ENCODE measurements around the gene ZNF467. TPM values are rescaled to one million over a fixed set of nuclear protein-coding genes. Genes with fewer than 3 reads are reported as not detected.
A peak's percentile ranks its signal among the peaks of the same experiment; 100 is the strongest.

ZNF467 gene
- total RNA-seq, 1 donor from 2014 or later = 64.2 TPM

DNA sequence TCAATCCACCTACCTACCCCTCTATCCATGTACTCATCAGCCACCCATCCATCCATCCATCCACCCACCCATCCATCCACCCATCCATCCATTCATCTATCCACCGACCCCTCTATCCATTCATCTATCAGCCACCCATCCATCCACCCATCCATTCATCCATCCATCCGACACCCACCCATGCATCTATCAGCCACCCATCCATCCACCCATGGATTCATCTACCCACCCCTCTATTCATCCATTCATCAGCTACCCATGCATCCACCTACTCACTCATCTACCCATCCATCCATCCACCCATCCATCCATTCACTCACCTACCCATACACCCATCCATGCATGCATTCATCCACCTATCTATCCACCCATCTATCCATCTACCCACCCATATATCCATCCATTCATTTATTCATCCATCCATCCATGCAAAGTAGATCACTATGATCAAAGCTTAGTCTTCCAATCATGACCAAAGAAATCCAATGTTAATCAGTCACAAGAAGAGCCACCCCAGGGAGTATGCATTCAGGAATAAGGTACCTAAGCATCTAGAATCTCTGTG lies 27.7 kb upstream of the ZNF467 start:
- Mint-ChIP-seq H3K4me1 (ENCODE audit: unreplicated experiment) (no peaks in the 10 kb centered on the region), H3K27ac (ENCODE audit: unreplicated experiment) (no peak overlapping the region), H3K36me3 (ENCODE audit: low read depth, unreplicated experiment) (peaks cover 8% of the 10 kb centered on the region), H3K4me3 (ENCODE audit: unreplicated experiment) (no peak overlapping the region), H3K9me3 (ENCODE audit: unreplicated experiment) (no peaks in the 10 kb centered on the region), H3K27me3 (ENCODE audit: unreplicated experiment) (peaks cover 10% of the 10 kb centered on the region)
- DNase-seq (ENCODE audit: low spot score) = no peak
- TF ChIP-seq, protein P1, sequence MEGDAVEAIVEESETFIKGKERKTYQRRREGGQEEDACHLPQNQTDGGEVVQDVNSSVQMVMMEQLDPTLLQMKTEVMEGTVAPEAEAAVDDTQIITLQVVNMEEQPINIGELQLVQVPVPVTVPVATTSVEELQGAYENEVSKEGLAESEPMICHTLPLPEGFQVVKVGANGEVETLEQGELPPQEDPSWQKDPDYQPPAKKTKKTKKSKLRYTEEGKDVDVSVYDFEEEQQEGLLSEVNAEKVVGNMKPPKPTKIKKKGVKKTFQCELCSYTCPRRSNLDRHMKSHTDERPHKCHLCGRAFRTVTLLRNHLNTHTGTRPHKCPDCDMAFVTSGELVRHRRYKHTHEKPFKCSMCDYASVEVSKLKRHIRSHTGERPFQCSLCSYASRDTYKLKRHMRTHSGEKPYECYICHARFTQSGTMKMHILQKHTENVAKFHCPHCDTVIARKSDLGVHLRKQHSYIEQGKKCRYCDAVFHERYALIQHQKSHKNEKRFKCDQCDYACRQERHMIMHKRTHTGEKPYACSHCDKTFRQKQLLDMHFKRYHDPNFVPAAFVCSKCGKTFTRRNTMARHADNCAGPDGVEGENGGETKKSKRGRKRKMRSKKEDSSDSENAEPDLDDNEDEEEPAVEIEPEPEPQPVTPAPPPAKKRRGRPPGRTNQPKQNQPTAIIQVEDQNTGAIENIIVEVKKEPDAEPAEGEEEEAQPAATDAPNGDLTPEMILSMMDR (IDR thresholded peaks at IDR 0.05; ENCODE audit: unreplicated experiment) = no peak

DNA sequence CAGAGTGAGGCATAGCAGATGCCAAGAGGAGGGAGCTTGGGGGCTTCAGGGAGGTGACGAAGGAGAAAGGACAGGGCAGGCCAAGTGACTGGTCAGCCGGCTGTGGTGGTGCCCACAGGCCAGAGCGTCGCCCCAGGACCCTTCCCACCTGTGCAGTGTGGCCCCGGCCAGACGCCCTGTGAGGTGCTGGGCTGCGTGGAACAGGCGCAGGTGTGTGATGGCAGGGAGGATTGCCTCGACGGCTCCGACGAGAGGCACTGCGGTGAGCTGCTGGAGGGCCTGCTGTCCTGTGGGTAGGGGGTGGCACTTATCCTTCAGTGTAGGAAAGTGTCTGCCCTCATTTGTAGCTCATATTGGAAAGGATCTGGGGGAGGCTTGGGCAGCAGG lies 26.8 kb upstream of the ZNF467 start:
- Mint-ChIP-seq H3K27ac (ENCODE audit: unreplicated experiment) (no peak overlapping the region), H3K36me3 (ENCODE audit: low read depth, unreplicated experiment) (peaks cover 8% of the 10 kb centered on the region), H3K9me3 (ENCODE audit: unreplicated experiment) (no peaks in the 10 kb centered on the region), H3K4me3 (ENCODE audit: unreplicated experiment) (no peak overlapping the region), H3K27me3 (ENCODE audit: unreplicated experiment) (peaks cover 10% of the 10 kb centered on the region), H3K4me1 (ENCODE audit: unreplicated experiment) (no peaks in the 10 kb centered on the region)
- TF ChIP-seq, protein P1 (IDR thresholded peaks at IDR 0.05; ENCODE audit: unreplicated experiment) = no peak
- DNase-seq (ENCODE audit: low spot score) = no peak

DNA sequence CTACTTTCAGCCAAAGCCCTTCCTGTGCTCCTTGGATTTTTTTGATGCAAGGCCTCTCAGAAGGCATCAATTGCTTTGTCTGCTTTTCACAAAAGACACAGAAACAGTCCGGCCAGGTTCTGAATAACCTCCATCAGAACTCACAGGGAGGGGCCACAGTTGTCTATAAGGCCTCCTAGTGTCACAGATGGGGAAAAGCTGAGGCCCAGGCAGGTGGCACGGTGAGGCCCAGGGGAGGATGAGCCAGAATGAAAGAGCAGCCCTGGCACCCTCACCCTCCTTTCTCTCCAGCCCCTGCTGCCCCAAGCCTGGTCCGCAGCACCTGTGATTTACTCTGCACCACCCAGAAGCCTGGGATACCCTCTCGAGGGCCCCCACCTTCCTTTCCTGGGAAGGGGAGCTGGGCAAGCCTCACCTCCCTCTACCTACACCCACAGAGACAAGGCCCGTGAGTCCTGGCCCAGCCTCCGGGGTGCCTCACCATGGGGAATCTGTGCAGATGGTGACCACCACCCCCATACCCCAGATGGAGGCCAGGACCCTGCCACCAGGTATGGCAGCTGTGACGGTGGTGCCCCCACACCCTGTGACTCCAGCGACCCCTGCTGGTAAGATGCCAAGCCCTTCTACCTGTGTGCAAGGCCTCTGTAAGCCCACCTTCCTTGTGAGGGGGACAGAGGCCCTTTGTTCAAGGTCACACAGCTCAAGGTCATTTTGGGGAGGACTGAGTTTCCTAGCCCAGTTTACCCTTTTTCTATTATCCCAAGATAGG lies 26.2 kb upstream of the ZNF467 start:
- TF ChIP-seq, protein P1 (IDR thresholded peaks at IDR 0.05; ENCODE audit: unreplicated experiment) = peak; percentile 47
- Mint-ChIP-seq H3K27ac (ENCODE audit: unreplicated experiment) (no peak overlapping the region), H3K36me3 (ENCODE audit: low read depth, unreplicated experiment) (peaks cover 8% of the 10 kb centered on the region), H3K4me3 (ENCODE audit: unreplicated experiment) (peak overlapping the region; percentile 31), H3K4me1 (ENCODE audit: unreplicated experiment) (no peaks in the 10 kb centered on the region), H3K9me3 (ENCODE audit: unreplicated experiment) (no peaks in the 10 kb centered on the region), H3K27me3 (ENCODE audit: unreplicated experiment) (peaks cover 10% of the 10 kb centered on the region)
- DNase-seq (ENCODE audit: low spot score) = peak; percentile 69

DNA sequence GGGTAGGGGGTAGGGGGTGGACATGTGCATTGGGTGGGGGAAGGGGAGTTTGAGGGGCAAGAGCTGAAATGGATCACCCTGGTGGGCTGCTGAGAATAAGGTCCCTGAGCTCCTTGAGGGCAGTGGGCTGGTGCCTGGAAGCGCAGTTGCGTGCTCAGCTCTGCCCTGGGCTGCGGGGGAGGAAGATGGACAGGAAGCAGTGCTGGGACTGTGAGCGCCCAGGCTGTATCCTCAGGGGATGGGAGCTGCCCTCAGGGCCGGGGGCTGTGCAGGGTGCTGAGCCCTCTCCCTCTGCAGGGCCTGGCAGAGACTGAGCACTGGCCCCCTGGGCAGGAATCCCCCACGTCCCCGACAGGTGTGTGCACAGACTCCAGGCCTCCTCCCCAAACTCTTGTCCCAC lies 24.4 kb upstream of the ZNF467 start:
- Mint-ChIP-seq H3K36me3 (ENCODE audit: low read depth, unreplicated experiment) (peaks cover 8% of the 10 kb centered on the region), H3K4me3 (ENCODE audit: unreplicated experiment) (no peak overlapping the region), H3K27me3 (ENCODE audit: unreplicated experiment) (peaks cover 13% of the 10 kb centered on the region), H3K4me1 (ENCODE audit: unreplicated experiment) (peaks cover 7% of the 10 kb centered on the region), H3K9me3 (ENCODE audit: unreplicated experiment) (no peaks in the 10 kb centered on the region), H3K27ac (ENCODE audit: unreplicated experiment) (no peak overlapping the region)
- TF ChIP-seq, protein P1 (IDR thresholded peaks at IDR 0.05; ENCODE audit: unreplicated experiment) = no peak
- no peak for DNase-seq (ENCODE audit: low spot score)

DNA sequence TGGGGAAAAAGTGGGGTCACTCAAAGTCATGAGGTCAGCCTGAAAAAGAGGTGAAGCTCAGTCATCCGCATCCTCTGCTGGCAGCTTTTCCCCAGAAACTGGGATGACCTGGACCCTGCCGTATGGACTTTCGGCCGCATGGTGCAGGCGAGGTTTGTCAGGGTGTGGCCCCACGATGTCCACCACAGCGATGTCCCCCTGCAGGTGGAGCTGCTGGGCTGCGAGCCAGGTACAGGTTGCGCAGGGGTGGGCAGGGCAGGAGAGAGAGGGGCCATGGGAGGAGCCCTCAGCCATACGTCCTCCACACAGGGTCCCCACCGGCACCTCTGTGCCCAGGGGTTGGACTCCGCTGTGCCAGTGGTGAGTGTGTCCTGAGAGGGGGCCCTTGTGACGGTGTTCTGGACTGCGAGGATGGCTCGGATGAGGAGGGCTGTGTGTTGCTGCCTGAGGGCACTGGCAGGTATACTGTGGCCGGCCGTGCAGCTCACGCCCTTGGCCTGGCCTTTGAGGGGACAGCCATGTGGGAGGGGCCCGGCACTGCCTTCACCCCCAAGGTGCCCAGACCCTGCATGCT lies 23.0 kb upstream of the ZNF467 start:
- Mint-ChIP-seq H3K36me3 (ENCODE audit: low read depth, unreplicated experiment) (peaks cover 7% of the 10 kb centered on the region), H3K4me3 (ENCODE audit: unreplicated experiment) (no peak overlapping the region), H3K4me1 (ENCODE audit: unreplicated experiment) (peaks cover 7% of the 10 kb centered on the region), H3K27ac (ENCODE audit: unreplicated experiment) (no peak overlapping the region), H3K27me3 (ENCODE audit: unreplicated experiment) (peaks cover 12% of the 10 kb centered on the region), H3K9me3 (ENCODE audit: unreplicated experiment) (no peaks in the 10 kb centered on the region)
- TF ChIP-seq, protein P1 (IDR thresholded peaks at IDR 0.05; ENCODE audit: unreplicated experiment) = no peak
- DNase-seq (ENCODE audit: low spot score) = no peak
